Psoas muscle (tissue), 8 donors: Measurements from ENCODE around the gene BSDC1. TPM values are rescaled to one million over a fixed set of nuclear protein-coding genes. Genes with fewer than 3 reads are reported as not detected.

Source experiments
- ATAC-seq, 4 donors: fragments of 200-7000 bp; cut with Tn5 transposase; one replicate each; pipeline ENCODE4 v1.9.1; 2020; ENCODE audit warnings: moderate library complexity in 3 of 4, mild to moderate bottlenecking in 2 of 4
- DNase-seq, 2 donors: peaks; one replicate each; pipeline ENCODE4 v3.0.0-alpha.2; 2020
- H3K27ac ChIP-seq: fragments of 200-600 bp; one replicate; pipeline ENCODE4 v1.8.0; 2022
- H3K27me3 ChIP-seq, 3 donors: fragments of 200-600 bp in 1 of 3; one replicate each; pipeline versions ENCODE4 v1.6.1 to v1.8.0; 2013 to 2022; ENCODE audit warnings: low read length in 2 of 3, mild to moderate bottlenecking in 2 of 3, moderate library complexity in 1 of 3; ENCODE audit not compliant: insufficient read depth in 3 of 3
- H3K36me3 ChIP-seq, 2 donors: fragments of 200-600 bp in 1 of 2; one replicate each; pipeline versions ENCODE4 v1.6.1 to v1.8.0; 2013 to 2022; ENCODE audit warnings: low read depth in 1 of 2, mild to moderate bottlenecking in 1 of 2, moderate library complexity in 1 of 2; ENCODE audit not compliant: insufficient read depth in 1 of 2
- H3K4me1 ChIP-seq: fragments of 200-600 bp; one replicate; pipeline ENCODE4 v1.8.0; 2022
- H3K4me3 ChIP-seq: fragments of 200-600 bp; one replicate; pipeline ENCODE4 v1.8.0; 2022; ENCODE audit warnings: mild to moderate bottlenecking
- H3K9me3 ChIP-seq: fragments of 200-600 bp; one replicate; pipeline ENCODE4 v1.8.0; 2022
- WGBS, 3 donors: extraction: QIAGEN DNeasy Blood & Tissue Kit; methylation state at CpG; one replicate each; pipeline versions ENCODE4 v1.1.6 to v1.1.7; 2013; 5-methylcytosine and 5-hydroxymethylcytosine counted together
- intact Hi-C, 2 donors: fragments of 100-400 bp; cut with DNase I; formaldehyde crosslinking; loops; one replicate each; pipeline versions ENCODE4 v1.11.0 to v1.14.2; 2022
- polyA plus RNA-seq, 3 donors: library from polyadenylated mRNA; stranded (reverse); fragments of 200-250 nt; gene quantifications; one replicate each; pipeline ENCODE4 v1.2.3, GENCODE V29; 2013
- total RNA-seq, 4 donors: library from RNA; stranded (reverse); fragmentation: NEBNext Ultra II Directional in 2 of 4; extraction: Animal tissue kit (Norgen Biotek cat#: 25700) in 2 of 4; gene quantifications; one replicate each; pipeline versions ENCODE4 v1.2.1 to v1.2.4, GENCODE V29; 2021 to 2023
- TF ChIP-seq, protein P1 (sequence below): fragments of 200-600 bp; IDR thresholded peaks from one replicate; pipeline ENCODE4 v1.8.0; 2022; ENCODE audit warnings: antibody characterized with exemption
- donor health status: healthy with polysubstance abuse.
- donor health status: DM: no; HTN: no; CAD: no; lungs with moderate emphysema.
- donor health status: Bipolar disorder and iron deficiency.
- donor health status: healthy.
- donor health status: DM: yes; HTN: yes; CAD: no.
- donor health status: DM: no; HTN: no; CAD: no.
- donor health status: DM: no; HTN: no; CAD: no.
- donor health status: DM: yes; HTN: yes; CAD: no.

BSDC1 gene
- total and polyA plus RNA-seq, 7 donors = 25.4 to 68.4 (median 32.2) TPM

GRCh38 chr1:32337855-32338636 lies 56.2 kb downstream of the BSDC1 start:
- TF ChIP-seq, protein P1, sequence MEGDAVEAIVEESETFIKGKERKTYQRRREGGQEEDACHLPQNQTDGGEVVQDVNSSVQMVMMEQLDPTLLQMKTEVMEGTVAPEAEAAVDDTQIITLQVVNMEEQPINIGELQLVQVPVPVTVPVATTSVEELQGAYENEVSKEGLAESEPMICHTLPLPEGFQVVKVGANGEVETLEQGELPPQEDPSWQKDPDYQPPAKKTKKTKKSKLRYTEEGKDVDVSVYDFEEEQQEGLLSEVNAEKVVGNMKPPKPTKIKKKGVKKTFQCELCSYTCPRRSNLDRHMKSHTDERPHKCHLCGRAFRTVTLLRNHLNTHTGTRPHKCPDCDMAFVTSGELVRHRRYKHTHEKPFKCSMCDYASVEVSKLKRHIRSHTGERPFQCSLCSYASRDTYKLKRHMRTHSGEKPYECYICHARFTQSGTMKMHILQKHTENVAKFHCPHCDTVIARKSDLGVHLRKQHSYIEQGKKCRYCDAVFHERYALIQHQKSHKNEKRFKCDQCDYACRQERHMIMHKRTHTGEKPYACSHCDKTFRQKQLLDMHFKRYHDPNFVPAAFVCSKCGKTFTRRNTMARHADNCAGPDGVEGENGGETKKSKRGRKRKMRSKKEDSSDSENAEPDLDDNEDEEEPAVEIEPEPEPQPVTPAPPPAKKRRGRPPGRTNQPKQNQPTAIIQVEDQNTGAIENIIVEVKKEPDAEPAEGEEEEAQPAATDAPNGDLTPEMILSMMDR = no peak
- DNase-seq = no peak
- Histone ChIP-seq H3K4me1 (no peaks in the 10 kb centered on the region), H3K27me3 (no peaks in the 10 kb centered on the region), H3K4me3 (no peak overlapping the region), H3K9me3 (no peaks in the 10 kb centered on the region), H3K27ac (no peak overlapping the region), H3K36me3 (no peaks in the 10 kb centered on the region)
- intact Hi-C loops = no loop called here
- ATAC-seq = no peak
- 55 to 58% (median 56%) methylated on average over 16 of the region's 16 CpGs for WGBS, 3 donors

- Histone ChIP-seq H3K27ac (no peak overlapping the region), H3K9me3 (no peaks in the 10 kb centered on the region), H3K36me3 (peaks cover 0 to 7% of the 10 kb centered on the region in 2 donors), H3K4me3 (no peak overlapping the region), H3K27me3 (no peaks in the 10 kb centered on the region), H3K4me1 (no peaks in the 10 kb centered on the region)
- 57 to 65% (median 61%) methylated on average over 7 to 8 of the region's 8 CpGs for WGBS, 3 donors
- TF ChIP-seq, protein P1 = no peak
- no peak for ATAC-seq
- peak in 1 of 2 donors; percentile 71 for DNase-seq
- intact Hi-C loops = no loop called here
Measured at GRCh38 chr1:32336963-32337675, 57.1 kb downstream of the BSDC1 start.

- Histone ChIP-seq H3K9me3 (no peaks in the 10 kb centered on the region), H3K36me3 (peaks cover 0 to 13% of the 10 kb centered on the region in 2 donors), H3K4me1 (no peaks in the 10 kb centered on the region), H3K4me3 (peak overlapping the region; percentile 74), H3K27ac (no peak overlapping the region), H3K27me3 (no peaks in the 10 kb centered on the region)
- WGBS, 3 donors = 32 to 52% (median 37%) methylated on average over 15 of the region's 15 CpGs
- TF ChIP-seq, protein P1 = no peak
- peak; percentile 30 to 56 for DNase-seq
- peak; percentile 10 to 26 (median 16) for ATAC-seq
- intact Hi-C loops = no loop called here
Measured at GRCh38 chr1:32336591-32336932, 57.7 kb downstream of the BSDC1 start.

GRCh38 chr1:32335790-32336590 lies 58.3 kb downstream of the BSDC1 start, which contains the start of gene MARCKSL1:
MARCKSL1 (minus strand) TSS chr1:32336233; CDS start chr1:32336033, 200 bp downstream.
- Histone ChIP-seq H3K4me3 (peak within 1 kb of the TSS; percentile 74), H3K4me1 (no peaks in the 10 kb centered on the region), H3K36me3 (peaks cover 0 to 18% of the 10 kb centered on the region in 2 donors), H3K9me3 (no peaks in the 10 kb centered on the region), H3K27me3 (no peaks in the 10 kb centered on the region), H3K27ac (peak within 1 kb of the TSS; percentile 36)
- intact Hi-C loops = no loop called here
- DNase-seq (peak; percentile 80 to 87), ATAC-seq (peak; percentile 65 to 87 (median 80))
- TF ChIP-seq, protein P1 = no peak
- 0 to 2% (median 1%) methylated on average over 10 to 91 of the region's 95 CpGs for WGBS, 3 donors
